ENCODE measurements around the gene TAS2R31. TPM values are rescaled to one million over a fixed set of nuclear protein-coding genes. Genes with fewer than 3 reads are reported as not detected.
"Not testable (repeated sequence)": the region's sequence is repeated elsewhere in the genome, so short reads cannot be mapped to it uniquely, and the experiment has no call there.

TAS2R31 gene
- total RNA-seq, 1 donor from 2014 or later = 3.2 TPM

- intact Hi-C loops (cut with DNase I) = no loop called here
- no peaks in the 10 kb centered on the region for H3K36me3 ChIP-seq
- H3K27ac ChIP-seq = no peak overlapping the region
- no peaks in the 10 kb centered on the region for H3K4me1 ChIP-seq
- no peak for DNase-seq (ENCODE audit: extremely low spot score in 2 of 2)
- no peaks in the 10 kb centered on the region for H3K9me3 ChIP-seq
- no peaks in the 10 kb centered on the region for H3K27me3 ChIP-seq
- no peak for TF ChIP-seq POLR2A (IDR thresholded peaks at IDR 0.05)
- H3K4me3 ChIP-seq = no peak overlapping the region
Measured at GRCh38 chr12:11040162-11040561, 9.0 kb upstream of the TAS2R31 start.

- no peaks in the 10 kb centered on the region for H3K4me1 ChIP-seq
- no peaks in the 10 kb centered on the region for H3K9me3 ChIP-seq
Measured at GRCh38 chr12:11039171-11039570, 8.0 kb upstream of the TAS2R31 start.

GRCh38 chr12:11033959-11034358, 2.8 kb upstream of the TAS2R31 start:
- intact Hi-C loops (cut with DNase I); H3K4me1 ChIP-seq; H3K4me3 ChIP-seq; H3K27ac ChIP-seq; DNase-seq (ENCODE audit: extremely low spot score in 2 of 2); H3K9me3 ChIP-seq; H3K36me3 ChIP-seq; H3K27me3 ChIP-seq: not testable (repeated sequence)

More at GRCh38 chr12:11039171-11039570, 8.0 kb upstream of the TAS2R31 start:
- no peak for DNase-seq (ENCODE audit: extremely low spot score in 2 of 2)
- TF ChIP-seq POLR2A (IDR thresholded peaks at IDR 0.05) (no peak), CTCF (IDR thresholded peaks at IDR 0.05) (no peak), POLR2AphosphoS5 (IDR thresholded peaks at IDR 0.05; ENCODE audit: insufficient read depth in 1 of 2, low read depth in 1 of 2) (no peak)
- intact Hi-C loops (cut with DNase I) = no loop called here
- H3K4me3 ChIP-seq = no peak overlapping the region
- no peaks in the 10 kb centered on the region for H3K36me3 ChIP-seq
- no peaks in the 10 kb centered on the region for H3K27me3 ChIP-seq
- H3K27ac ChIP-seq = no peak overlapping the region

GRCh38 chr12:11026118-11026517, 5.1 kb downstream of the TAS2R31 start:
- H3K9me3 ChIP-seq = no peaks in the 10 kb centered on the region
- TF ChIP-seq CTCF (IDR thresholded peaks at IDR 0.05) = no peak
- no peak for TF ChIP-seq POLR2AphosphoS5 (IDR thresholded peaks at IDR 0.05; ENCODE audit: insufficient read depth in 1 of 2, low read depth in 1 of 2)
- TF ChIP-seq POLR2A (IDR thresholded peaks at IDR 0.05) = no peak
- intact Hi-C loops (cut with DNase I) = no loop called here
- no peak overlapping the region for H3K27ac ChIP-seq
- H3K4me1 ChIP-seq = no peaks in the 10 kb centered on the region
- no peak for DNase-seq (ENCODE audit: extremely low spot score in 2 of 2)
- H3K27me3 ChIP-seq = no peaks in the 10 kb centered on the region
- H3K4me3 ChIP-seq = no peak overlapping the region
- H3K36me3 ChIP-seq = no peaks in the 10 kb centered on the region

GRCh38 chr12:11023387-11023786, 7.8 kb downstream of the TAS2R31 start:
- Histone ChIP-seq H3K27me3 (no peaks in the 10 kb centered on the region), H3K27ac (no peak overlapping the region), H3K9me3 (no peaks in the 10 kb centered on the region), H3K36me3 (no peaks in the 10 kb centered on the region), H3K4me1 (no peaks in the 10 kb centered on the region), H3K4me3 (no peak overlapping the region)
- intact Hi-C loops (cut with DNase I) = no loop called here
- TF ChIP-seq POLR2A (IDR thresholded peaks at IDR 0.05) = no peak
- no peak for TF ChIP-seq CTCF (IDR thresholded peaks at IDR 0.05)
- no peak for TF ChIP-seq POLR2AphosphoS5 (IDR thresholded peaks at IDR 0.05; ENCODE audit: insufficient read depth in 1 of 2, low read depth in 1 of 2)
- DNase-seq (ENCODE audit: extremely low spot score in 2 of 2) = no peak

- no peak for TF ChIP-seq CTCF (IDR thresholded peaks at IDR 0.05)
- no peak for TF ChIP-seq POLR2A (IDR thresholded peaks at IDR 0.05)
- TF ChIP-seq POLR2AphosphoS5 (IDR thresholded peaks at IDR 0.05; ENCODE audit: insufficient read depth in 1 of 2, low read depth in 1 of 2) = no peak
- intact Hi-C loops (cut with DNase I) = no loop called here
- Histone ChIP-seq H3K4me3 (no peak within 1 kb of the TSS), H3K27ac (no peak within 1 kb of the TSS), H3K9me3 (no peaks in the 10 kb centered on the region), H3K4me1 (no peaks in the 10 kb centered on the region), H3K27me3 (no peaks in the 10 kb centered on the region), H3K36me3 (peaks cover 0 to 3% of the 10 kb centered on the region in 2 donors)
- no peak for DNase-seq (ENCODE audit: extremely low spot score in 2 of 2)
Measured at GRCh38 chr12:11022520-11022919, 8.7 kb downstream of the TAS2R31 start, which contains the start of gene TAS2R19. TAS2R19 (minus strand) TSS chr12:11022620; CDS start chr12:11022571, 49 bp downstream.

All from vagina (tissue), 2 donors.